ENCODE measurements around the gene CENPS.

The CENPS gene

DNA sequence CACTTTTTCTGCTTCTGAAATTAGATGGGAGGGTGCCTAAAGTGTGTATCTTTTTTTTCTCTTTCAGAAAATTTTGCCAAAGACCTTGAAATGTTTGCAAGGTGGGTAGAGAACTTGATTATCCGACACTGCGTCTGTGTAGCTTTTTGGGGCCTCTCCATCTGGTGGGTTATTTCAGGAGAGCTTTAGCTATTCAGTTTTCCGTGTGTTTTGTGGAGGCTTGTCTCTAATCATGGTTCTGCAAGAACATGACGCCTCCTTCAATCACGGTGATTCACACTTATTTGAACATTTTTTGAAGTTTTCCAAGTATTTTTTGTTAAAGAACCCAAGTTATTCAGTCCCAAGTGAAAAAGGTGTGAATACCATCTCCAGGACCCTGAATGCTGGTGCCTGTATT is 4.4 kb downstream of the CENPS start:
- Histone ChIP-seq H3K9ac (0 out of 22 replicates have a peak overlapping the region, but pooled peaks of 1 of the 11 experiments have one; percentile 7), H3K27ac (no peak overlapping the region), H3K9me3 (replicated peaks in 1 of 11) (no peaks in the 10 kb centered on the region), H4K20me1 (peaks cover 0 to 4% (median 0%) of the 10 kb centered on the region in 11 experiments; a peak in 2 of 22 replicates), H3K27me3 (no peaks in the 10 kb centered on the region), H3K4me1 (peaks cover 12 to 37% (median 34%) of the 10 kb centered on the region in 10 experiments), H3K4me3 (no peak overlapping the region), H3K4me2 (no peak overlapping the region), H3K36me3 (peaks cover 0 to 31% (median 6%) of the 10 kb centered on the region in 11 experiments; a peak in 6 of 22 replicates)
- no peak for TF ChIP-seq Cebpa-rat (IDR thresholded peaks at IDR 0.05)

DNA sequence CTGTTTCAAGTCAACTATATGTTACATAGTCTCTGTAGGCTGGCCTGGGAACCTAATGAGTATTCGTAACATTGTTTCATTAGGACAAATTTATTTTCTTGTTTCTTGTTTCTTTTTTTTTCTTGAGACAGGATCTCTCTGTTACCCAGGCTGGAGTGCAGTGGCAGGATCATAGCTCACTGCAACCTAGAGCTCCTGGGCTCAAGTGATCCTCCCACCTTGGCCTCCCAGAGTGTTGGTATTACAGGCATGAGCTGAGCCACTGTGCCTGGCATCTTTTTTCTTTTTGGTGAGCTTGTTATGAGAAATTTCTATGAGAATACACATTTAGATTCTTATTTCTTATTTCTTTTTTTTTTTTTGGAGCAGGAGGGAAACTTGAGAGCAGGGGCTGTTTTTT is 6.8 kb downstream of the CENPS start:
- no peaks in the 10 kb centered on the region for H3K27me3 ChIP-seq
- H3K36me3 ChIP-seq = peaks cover 0 to 54% (median 23%) of the 10 kb centered on the region in 11 experiments; a peak in 13 of 22 replicates
- H3K4me1 ChIP-seq = peaks cover 0 to 22% (median 19%) of the 10 kb centered on the region in 10 experiments; a peak in 16 of 20 replicates
- peak overlapping the region in 1 of 11 experiments; percentile 37; a peak in 1 of 22 replicates for H3K9ac ChIP-seq
- no peak overlapping the region for H3K27ac ChIP-seq
- no peak overlapping the region for H3K4me3 ChIP-seq
- no peaks in the 10 kb centered on the region for H3K9me3 ChIP-seq (replicated peaks in 1 of 11)
- peaks cover 0 to 4% (median 0%) of the 10 kb centered on the region in 11 experiments; a peak in 3 of 22 replicates for H4K20me1 ChIP-seq
- no peak for TF ChIP-seq Cebpa-rat (IDR thresholded peaks at IDR 0.05)
- no peak overlapping the region for H3K4me2 ChIP-seq

DNA sequence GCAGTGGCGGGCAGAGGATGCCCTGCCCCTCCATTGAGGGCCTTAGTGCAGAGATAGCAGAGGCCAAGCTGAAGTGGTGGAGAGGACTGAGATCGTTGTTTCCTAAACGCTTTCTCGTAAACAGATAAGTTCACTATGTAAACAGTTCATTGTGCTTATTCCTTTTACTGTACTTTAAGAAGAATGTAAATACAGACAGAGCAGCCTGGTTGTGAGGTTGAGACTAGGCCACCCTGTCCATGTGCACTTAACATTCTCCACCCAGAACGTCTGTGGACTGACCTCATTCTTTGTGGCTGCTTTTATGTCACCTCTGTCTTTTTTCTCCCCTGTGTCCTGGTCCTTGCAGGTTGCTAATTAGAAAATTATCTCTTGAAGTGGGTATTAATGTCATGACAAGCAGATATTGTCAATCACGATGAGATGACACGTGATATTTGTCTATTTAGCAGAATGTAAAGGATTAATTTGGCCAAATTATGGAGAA is 8.5 kb downstream of the CENPS start:
- Histone ChIP-seq H4K20me1 (peaks cover 0 to 4% (median 0%) of the 10 kb centered on the region in 11 experiments; a peak in 3 of 22 replicates), H3K27me3 (no peaks in the 10 kb centered on the region), H3K4me3 (no peak overlapping the region), H3K36me3 (peaks cover 0 to 67% (median 30%) of the 10 kb centered on the region in 11 experiments; a peak in 15 of 22 replicates), H3K9me3 (replicated peaks in 1 of 11) (no peaks in the 10 kb centered on the region), H3K9ac (no peak overlapping the region), H3K4me1 (peaks cover 0 to 6% (median 3%) of the 10 kb centered on the region in 10 experiments; a peak in 12 of 20 replicates), H3K27ac (no peak overlapping the region), H3K4me2 (no peak overlapping the region)
- TF ChIP-seq Cebpa-rat (IDR thresholded peaks at IDR 0.05) = no peak

GRCh38 chr1:10440305-10440704 is 10.1 kb downstream of the CENPS start:
- TF ChIP-seq Cebpa-rat (IDR thresholded peaks at IDR 0.05) = no peak
- H4K20me1 ChIP-seq = peaks cover 0 to 4% (median 0%) of the 10 kb centered on the region in 11 experiments; a peak in 3 of 22 replicates
- peaks cover 0 to 73% (median 32%) of the 10 kb centered on the region in 11 experiments; a peak in 16 of 22 replicates for H3K36me3 ChIP-seq
- no peaks in the 10 kb centered on the region for H3K9me3 ChIP-seq (replicated peaks in 1 of 11)
- no peak overlapping the region for H3K4me2 ChIP-seq
- H3K27me3 ChIP-seq = no peaks in the 10 kb centered on the region
- H3K27ac ChIP-seq = no peak overlapping the region
- no peaks in the 10 kb centered on the region for H3K4me1 ChIP-seq
- H3K9ac ChIP-seq = 0 out of 22 replicates have a peak overlapping the region, but pooled peaks of 1 of the 11 experiments have one; percentile 7
- no peak overlapping the region for H3K4me3 ChIP-seq

- Histone ChIP-seq H3K9ac (no peak overlapping the region), H3K4me2 (no peak overlapping the region), H3K36me3 (peaks cover 0 to 76% (median 32%) of the 10 kb centered on the region in 11 experiments; a peak in 16 of 22 replicates), H3K27me3 (no peaks in the 10 kb centered on the region), H3K9me3 (replicated peaks in 1 of 11) (no peaks in the 10 kb centered on the region), H3K27ac (no peak overlapping the region), H4K20me1 (peaks cover 0 to 4% (median 0%) of the 10 kb centered on the region in 11 experiments; a peak in 3 of 22 replicates), H3K4me1 (no peaks in the 10 kb centered on the region), H3K4me3 (no peak overlapping the region)
- TF ChIP-seq Cebpa-rat (IDR thresholded peaks at IDR 0.05) = no peak
Observed at GRCh38 chr1:10440794-10441193, 10.6 kb downstream of the CENPS start.

DNA sequence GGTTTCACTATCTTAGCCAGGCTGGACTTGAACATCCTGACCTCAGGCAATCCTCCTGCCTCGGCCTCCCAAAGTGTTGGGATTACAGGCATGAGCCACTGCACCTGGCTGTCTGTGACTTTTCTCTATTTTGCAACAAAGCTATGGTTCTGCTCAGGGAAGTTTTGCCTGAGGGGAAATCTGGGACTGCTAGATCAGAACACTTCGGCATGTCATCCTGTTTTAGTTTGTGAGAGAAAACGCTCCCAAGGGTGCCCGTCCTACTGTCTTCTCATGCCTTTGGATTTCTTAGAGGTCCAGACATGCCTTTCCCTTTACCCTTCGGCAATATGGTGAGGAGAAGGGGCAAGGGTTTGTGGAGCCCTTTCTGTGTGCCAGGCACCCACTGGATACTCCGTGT is 14.0 kb downstream of the CENPS start:
- no peak overlapping the region for H3K9ac ChIP-seq
- H4K20me1 ChIP-seq = peaks cover 0 to 4% (median 0%) of the 10 kb centered on the region in 11 experiments; a peak in 2 of 22 replicates
- no peak overlapping the region for H3K27ac ChIP-seq
- no peak for TF ChIP-seq Cebpa-rat (IDR thresholded peaks at IDR 0.05)
- H3K9me3 ChIP-seq (replicated peaks in 1 of 11) = no peaks in the 10 kb centered on the region
- no peak overlapping the region for H3K4me2 ChIP-seq
- H3K36me3 ChIP-seq = peaks cover 0 to 82% (median 32%) of the 10 kb centered on the region in 11 experiments; a peak in 16 of 22 replicates
- H3K4me3 ChIP-seq = no peak overlapping the region
- no peaks in the 10 kb centered on the region for H3K4me1 ChIP-seq
- no peaks in the 10 kb centered on the region for H3K27me3 ChIP-seq

DNA sequence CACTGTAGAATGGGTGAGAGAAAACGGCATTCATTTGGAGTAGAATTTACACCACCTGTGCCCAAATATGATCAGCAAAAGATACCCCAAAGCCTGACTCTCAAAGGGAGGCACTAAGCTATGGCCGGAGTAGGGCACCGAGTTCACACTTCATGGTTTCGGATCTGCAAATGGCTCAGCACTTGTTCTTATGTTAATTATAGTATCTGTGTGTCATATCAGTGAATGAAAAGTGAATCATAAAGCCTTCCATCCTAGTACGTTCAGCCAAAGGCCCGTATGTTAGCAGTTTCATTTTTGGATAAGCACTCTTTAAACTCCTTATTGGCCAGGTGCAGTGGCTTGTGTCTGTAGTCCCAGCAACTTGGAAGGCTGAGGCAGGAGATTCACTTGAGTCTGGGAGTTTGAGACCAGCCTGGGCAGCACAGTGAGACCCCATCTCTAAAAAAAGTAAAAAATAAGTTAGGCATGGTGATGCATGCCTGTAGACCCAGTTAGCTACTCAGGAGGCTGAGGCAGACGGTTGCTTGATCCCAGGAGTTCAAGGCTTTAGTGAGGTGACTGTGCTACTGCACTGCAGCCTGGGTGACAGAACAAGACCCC is 14.7 kb downstream of the CENPS start:
- no peak overlapping the region for H3K9ac ChIP-seq
- H3K27ac ChIP-seq = no peak overlapping the region
- H3K4me3 ChIP-seq = no peak overlapping the region
- no peak for TF ChIP-seq Cebpa-rat (IDR thresholded peaks at IDR 0.05)
- H3K27me3 ChIP-seq = no peaks in the 10 kb centered on the region
- H3K4me2 ChIP-seq = no peak overlapping the region
- H3K9me3 ChIP-seq (replicated peaks in 1 of 11) = no peaks in the 10 kb centered on the region
- H3K4me1 ChIP-seq = no peaks in the 10 kb centered on the region
- peaks cover 0 to 80% (median 28%) of the 10 kb centered on the region in 11 experiments; a peak in 16 of 22 replicates for H3K36me3 ChIP-seq
- H4K20me1 ChIP-seq = peaks cover 0 to under 1% (median 0%) of the 10 kb centered on the region in 11 experiments; a peak in 1 of 22 replicates

GRCh38 chr1:10446790-10447422 is 16.7 kb downstream of the CENPS start:
- Histone ChIP-seq H3K36me3 (peaks cover 0 to 62% (median 21%) of the 10 kb centered on the region in 11 experiments; a peak in 15 of 22 replicates), H3K4me2 (no peak overlapping the region), H3K27me3 (no peaks in the 10 kb centered on the region), H3K27ac (no peak overlapping the region), H3K9ac (no peak overlapping the region), H3K9me3 (replicated peaks in 1 of 11) (no peaks in the 10 kb centered on the region), H3K4me3 (no peak overlapping the region), H4K20me1 (peaks cover 0 to 3% (median 0%) of the 10 kb centered on the region in 11 experiments; a peak in 1 of 22 replicates), H3K4me1 (no peaks in the 10 kb centered on the region)
- no peak for TF ChIP-seq Cebpa-rat (IDR thresholded peaks at IDR 0.05)

GRCh38 chr1:10449751-10450150 is 19.5 kb downstream of the CENPS start, which contains the start of gene CORT:
Gene CORT (plus strand): TSS chr1:10450031. CDS start chr1:10450224, 193 bp downstream.
- peaks cover 0 to 3% (median 0%) of the 10 kb centered on the region in 11 experiments; a peak in 1 of 22 replicates for H4K20me1 ChIP-seq
- no peaks in the 10 kb centered on the region for H3K27me3 ChIP-seq
- TF ChIP-seq Cebpa-rat (IDR thresholded peaks at IDR 0.05) = no peak
- H3K4me2 ChIP-seq = no peak within 1 kb of the TSS
- no peak within 1 kb of the TSS for H3K4me3 ChIP-seq
- no peaks in the 10 kb centered on the region for H3K4me1 ChIP-seq
- H3K9me3 ChIP-seq (replicated peaks in 1 of 11) = peaks cover 0 to 1% (median 0%) of the 10 kb centered on the region in 11 experiments; a peak in 1 of 22 replicates
- peaks cover 0 to 50% (median 8%) of the 10 kb centered on the region in 11 experiments; a peak in 12 of 22 replicates for H3K36me3 ChIP-seq
- no peak within 1 kb of the TSS for H3K9ac ChIP-seq
- H3K27ac ChIP-seq = no peak within 1 kb of the TSS
